Hindlimb muscle (tissue), 1 donor: ENCODE results near the gene KRT8. TPM values are rescaled to one million over a fixed set of nuclear protein-coding genes. Genes with fewer than 3 reads are reported as not detected.
"Not testable (repeated sequence)": the region's sequence is repeated elsewhere in the genome, so short reads cannot be mapped to it uniquely, and the experiment has no call there.

Source experiments
- DNase-seq: peaks from one replicate; pipeline ENCODE4 v3.0.0-alpha.2; 2013
- polyA plus RNA-seq: library from polyadenylated mRNA; unstranded; fragments of 120-200 nt; gene quantifications from one replicate; pipeline ENCODE4 v1.2.1, GENCODE V29; 2013; ENCODE audit not compliant: insufficient read length

The KRT8 gene
- polyA plus RNA-seq: 2.1 TPM

GRCh38 chr12:52904509-52905300 lies at the start of gene KRT8:
Gene KRT8, minus strand, starts transcription at chr12:52905076. Its CDS starts 95 bp downstream, at chr12:52904981.
- not testable (repeated sequence) for DNase-seq

GRCh38 chr12:52953181-52953841 lies 48.4 kb upstream of the KRT8 start:
- no peak for DNase-seq

GRCh38 chr12:52952076-52952801 lies 47.4 kb upstream of the KRT8 start:
- DNase-seq: no peak

- DNase-seq: no peak
Measured at GRCh38 chr12:52951640-52952039, 46.8 kb upstream of the KRT8 start.

GRCh38 chr12:52951126-52951525 lies 46.2 kb upstream of the KRT8 start:
- DNase-seq: no peak

- no peak for DNase-seq
Measured at GRCh38 chr12:52950553-52950952, 45.7 kb upstream of the KRT8 start.

GRCh38 chr12:52949413-52950331 lies 44.8 kb upstream of the KRT8 start:
- DNase-seq: no peak

GRCh38 chr12:52947738-52948423 lies 43.0 kb upstream of the KRT8 start:
- no peak for DNase-seq

GRCh38 chr12:52946797-52947547 lies 42.1 kb upstream of the KRT8 start:
- no peak for DNase-seq

GRCh38 chr12:52946334-52946733 lies 41.5 kb upstream of the KRT8 start:
- no peak for DNase-seq

- DNase-seq: no peak
Measured at GRCh38 chr12:52945389-52946232, 40.7 kb upstream of the KRT8 start.

GRCh38 chr12:52944683-52945388 lies 40.0 kb upstream of the KRT8 start:
- DNase-seq: no peak

- no peak for DNase-seq
Measured at GRCh38 chr12:52942901-52943181, 38.0 kb upstream of the KRT8 start.

- no peak for DNase-seq
Measured at GRCh38 chr12:52942066-52942900, 37.4 kb upstream of the KRT8 start.

GRCh38 chr12:52929538-52929937 lies 24.7 kb upstream of the KRT8 start:
- no peak for DNase-seq

GRCh38 chr12:52927964-52928363 lies 23.1 kb upstream of the KRT8 start:
- DNase-seq: no peak

GRCh38 chr12:52926596-52927234 lies 21.8 kb upstream of the KRT8 start:
- no peak for DNase-seq
